GM12878 (cell line): ENCODE results near the gene NOP10. TPM values are rescaled to one million over a fixed set of nuclear protein-coding genes. Genes with fewer than 3 reads are reported as not detected.
A peak's percentile ranks its signal among the peaks of the same experiment; 100 is the strongest.

ENCODE experiments used
- ATAC-seq: fragments of 200-7000 bp; cut with Tn5 transposase; 3 replicates; pipeline ENCODE4 v1.9.1; 2020; ENCODE audit warnings: mild to moderate bottlenecking, moderate library complexity
- BruUV-seq: library from RNA; stranded (reverse); fragments of 400-500 nt; replicated peaks from 2 replicates; lab custom pipeline; 2021; lab: Mats Ljungman, UMichigan
- CTCF ChIA-PET: fragments of 300-600 bp; sonication (Branson Sonifier 250); formaldehyde crosslinking; extraction: SDS; loops from one replicate; lab custom pipeline; 2021; ENCODE audit warnings: inconsistent platforms; lab: Yijun Ruan, JAX
- POLR2A ChIA-PET: fragments of 350-600 bp; formaldehyde crosslinking; extraction: SDS; loops from one replicate; lab custom pipeline; 2021; ENCODE audit warnings: inconsistent platforms; lab: Charles Lee
- RAD21 ChIA-PET: fragments of 300-600 bp; sonication (Branson Sonifier 250); formaldehyde crosslinking; loops from one replicate; lab custom pipeline; 2023; ENCODE audit warnings: antibody characterized with exemption; ENCODE audit not compliant: unreplicated experiment; lab: Charles Lee
- SMC1A ChIA-PET: fragments of 300-600 bp; sonication (Branson Sonifier 250); formaldehyde crosslinking; loops from one replicate; lab custom pipeline; 2023; ENCODE audit not compliant: unreplicated experiment, uncharacterized antibody; lab: Charles Lee
- DNase-seq: peaks from one replicate; pipeline ENCODE4 v3.0.0-alpha.2; 2011; ENCODE audit warnings: low read depth, low spot score
- FAIRE-seq: peaks from 3 replicates; lab custom pipeline; 2011; peaks lifted over from hg19 to GRCh38; lab: Jason Lieb, UNC
- H2AFZ ChIP-seq: 2 replicates; pipeline ENCODE4 v1.6.0; 2011; ENCODE audit warnings: low read depth, low read length, control low read depth; ENCODE audit not compliant: control insufficient read depth
- H3K27ac ChIP-seq: 2 replicates; pipeline ENCODE4 v1.5.1; 2011; ENCODE audit warnings: control low read depth; ENCODE audit not compliant: control insufficient read depth, insufficient read depth
- H3K27me3 ChIP-seq, 2 experiments: replicated peaks in 1 of 2; 2 replicates each; pipeline versions ENCODE4 v1.6.0 to v1.6.1; 2011; ENCODE audit warnings: low read length in 1 of 2; ENCODE audit not compliant: control insufficient read depth in 2 of 2, insufficient read depth in 2 of 2
- H3K36me3 ChIP-seq, 2 experiments: 2 replicates each; pipeline ENCODE4 v1.5.1; 2011; ENCODE audit warnings: low read length in 1 of 2; ENCODE audit not compliant: control insufficient read depth in 2 of 2, insufficient read depth in 2 of 2
- H3K4me1 ChIP-seq: 2 replicates; pipeline ENCODE4 v1.6.1; 2011; ENCODE audit warnings: mild to moderate bottlenecking, low read length, moderate library complexity, mixed read lengths; ENCODE audit not compliant: control insufficient read depth, insufficient read depth
- H3K4me2 ChIP-seq: 2 replicates; pipeline ENCODE4 v1.6.0; 2011; ENCODE audit warnings: control low read depth; ENCODE audit not compliant: control insufficient read depth, insufficient read depth
- H3K4me3 ChIP-seq: fragments of 200-600 bp; sonication (generic); 2 replicates; pipeline ENCODE4 v1.5.1; 2016
- H3K79me2 ChIP-seq: 2 replicates; pipeline ENCODE4 v1.6.0; 2011; ENCODE audit warnings: low read length; ENCODE audit not compliant: control insufficient read depth, insufficient read depth
- H3K9ac ChIP-seq: 2 replicates; pipeline ENCODE4 v1.8.0; 2011; ENCODE audit warnings: low read length, control low read depth, mixed read lengths; ENCODE audit not compliant: control insufficient read depth, insufficient read depth
- H3K9me3 ChIP-seq: replicated peaks from 3 replicates; pipeline ENCODE4 v1.5.1; 2011; ENCODE audit warnings: mild to moderate bottlenecking, low read length; ENCODE audit not compliant: control insufficient read depth, insufficient read depth
- H4K20me1 ChIP-seq: 2 replicates; pipeline ENCODE4 v1.6.0; 2011; ENCODE audit not compliant: control insufficient read depth, insufficient read depth
- MEF2B ChIP-seq: fragments of 450-650 bp; IDR thresholded peaks from 2 replicates; pipeline ENCODE4 v1.6.1; 2018; ENCODE audit warnings: mild to moderate bottlenecking, moderate library complexity; ENCODE audit not compliant: partially characterized antibody, poor library complexity, severe bottlenecking
- WGBS: methylation state at CpG from one replicate; pipeline ENCODE4 v1.1.6; 2016; ENCODE audit warnings: low lambda C conversion rate; ENCODE audit not compliant: insufficient replicate concordance, insufficient coverage; ENCODE audit errors: missing lambda C conversion rate; 5-methylcytosine and 5-hydroxymethylcytosine counted together
- in situ Hi-C: fragments of 300-500 bp; cut with MboI; formaldehyde crosslinking; loops from 9 replicates; pipeline ENCODE4 v1.14.3; 2018; ENCODE audit warnings: mixed read lengths
- intact Hi-C: fragments of 100-400 bp; cut with micrococcal nuclease; formaldehyde crosslinking; loops from one replicate; pipeline ENCODE4 v1.14.2; 2022; ENCODE audit not compliant: unreplicated experiment
- polyA plus RNA-seq, 11 experiments: library from polyadenylated mRNA; depleted of rRNA in 4 of 11; unstranded in 6 of 11; stranded (reverse) in 5 of 11; fragments of >200 nt; fragmentation: Nextera tagmentation in 4 of 11; fragmentation: Illumina TruSeq in 1 of 11; extraction: Ambion mirVana in 4 of 11; extraction: Trizol in 1 of 11; gene quantifications; 1 replicate in 1 of 11; 2 replicates in 10 of 11; pipeline versions ENCODE4 v1.2.1 to v1.2.3, GENCODE V29; 2011 to 2016; ENCODE audit warnings: inconsistent platforms in 2 of 11, missing spikeins in 2 of 11, low read depth in 1 of 11
- total RNA-seq, 4 experiments: library from RNA; depleted of rRNA in 3 of 4; stranded (reverse); fragments of >200 nt in 3 of 4; fragmentation: Illumina TruSeq in 1 of 4; extraction: Trizol in 1 of 4; gene quantifications; 2 replicates each; pipeline versions ENCODE4 v1.2.1 to v1.2.3, GENCODE V29; 2013 to 2021
- TF ChIP-seq, protein P1 (sequence below): fragments of 450-650 bp; IDR thresholded peaks from 2 replicates; pipeline ENCODE4 v1.6.1; 2017; ENCODE audit warnings: mild to moderate bottlenecking

The NOP10 gene
- total and polyA plus RNA-seq, 10 of the 15 experiments (the other 5 are each of a cell fraction or from before 2014, with no cell fraction given) = 225 to 1,778 (median 537) TPM

DNA sequence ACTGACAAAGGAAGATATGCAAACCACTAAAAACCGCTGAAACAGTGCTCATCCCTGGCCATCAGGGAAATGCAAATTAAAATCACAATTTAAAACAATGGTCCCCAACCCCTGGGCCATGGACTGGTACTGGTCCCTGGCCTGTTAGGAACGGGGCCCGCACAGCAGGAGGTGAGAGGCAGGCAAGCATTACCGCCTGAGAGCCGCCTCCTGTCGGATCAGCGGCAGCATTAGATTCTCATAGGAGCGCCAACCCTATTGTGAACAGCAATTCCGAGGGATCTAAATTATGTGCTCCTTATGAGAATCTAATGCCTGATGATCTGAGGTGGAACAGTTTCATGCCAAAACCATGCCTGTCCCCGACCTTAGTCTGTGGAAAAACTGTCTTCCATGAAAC is 19.7 kb downstream of the NOP10 start:
- H3K36me3 ChIP-seq = no peaks in the 10 kb centered on the region; a peak in 1 of 4 replicates
- peaks cover 82% of the 10 kb centered on the region for H3K79me2 ChIP-seq
- TF ChIP-seq, protein P1, sequence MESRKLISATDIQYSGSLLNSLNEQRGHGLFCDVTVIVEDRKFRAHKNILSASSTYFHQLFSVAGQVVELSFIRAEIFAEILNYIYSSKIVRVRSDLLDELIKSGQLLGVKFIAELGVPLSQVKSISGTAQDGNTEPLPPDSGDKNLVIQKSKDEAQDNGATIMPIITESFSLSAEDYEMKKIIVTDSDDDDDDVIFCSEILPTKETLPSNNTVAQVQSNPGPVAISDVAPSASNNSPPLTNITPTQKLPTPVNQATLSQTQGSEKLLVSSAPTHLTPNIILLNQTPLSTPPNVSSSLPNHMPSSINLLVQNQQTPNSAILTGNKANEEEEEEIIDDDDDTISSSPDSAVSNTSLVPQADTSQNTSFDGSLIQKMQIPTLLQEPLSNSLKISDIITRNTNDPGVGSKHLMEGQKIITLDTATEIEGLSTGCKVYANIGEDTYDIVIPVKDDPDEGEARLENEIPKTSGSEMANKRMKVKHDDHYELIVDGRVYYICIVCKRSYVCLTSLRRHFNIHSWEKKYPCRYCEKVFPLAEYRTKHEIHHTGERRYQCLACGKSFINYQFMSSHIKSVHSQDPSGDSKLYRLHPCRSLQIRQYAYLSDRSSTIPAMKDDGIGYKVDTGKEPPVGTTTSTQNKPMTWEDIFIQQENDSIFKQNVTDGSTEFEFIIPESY = peak; percentile 89
- no peak for TF ChIP-seq MEF2B
- no peak overlapping the region for H2AFZ ChIP-seq
- no peak overlapping the region for H3K9ac ChIP-seq
- 89% methylated on average over 10 of the region's 10 CpGs for WGBS
- RAD21 ChIA-PET = no interaction called here
- DNase-seq (no peak), ATAC-seq (no peak), FAIRE-seq (no peak)
- SMC1A ChIA-PET = interaction anchor here (0.7 to 6.5 kb wide), 2 partner anchors 10 to 14 kb away, joined by 4 to 89 read pairs; partner anchors contain the start of gene SLC12A6
- H3K27ac ChIP-seq = no peak overlapping the region
- H3K4me1 ChIP-seq = peaks cover 25% of the 10 kb centered on the region
- no peak overlapping the region for H3K4me3 ChIP-seq
- no peaks in the 10 kb centered on the region for H4K20me1 ChIP-seq
- intact Hi-C loops = no loop called here
- no peak overlapping the region for H3K4me2 ChIP-seq
- CTCF ChIA-PET = no interaction called here
- no peaks in the 10 kb centered on the region for H3K27me3 ChIP-seq
- POLR2A ChIA-PET = interaction anchor here (3.3 kb wide), 1 partner anchor 13 kb away, joined by 26 read pairs; the partner anchor contains the start of gene SLC12A6
- BruUV-seq = no TSS peak
- in situ Hi-C loops = no loop called here
- no peaks in the 10 kb centered on the region; the same call in 2 of the 3 replicates for H3K9me3 ChIP-seq
